Suprapubic skin (tissue), 4 donors: ENCODE measurements around the gene ATAD3B. TPM values are rescaled to one million over a fixed set of nuclear protein-coding genes. Genes with fewer than 3 reads are reported as not detected.
"Not testable (repeated sequence)": the region's sequence is repeated elsewhere in the genome, so short reads cannot be mapped to it uniquely, and the experiment has no call there.

ENCODE experiments used
- DNase-seq, 2 donors: peaks; one replicate each; pipeline ENCODE4 v3.0.0-alpha.2; 2019; ENCODE audit warnings: low spot score in 2 of 2
- H3K27ac ChIP-seq: fragments of 200-600 bp; sonication (generic); one replicate; pipeline ENCODE4 v1.5.1; 2019
- H3K27me3 ChIP-seq: fragments of 200-600 bp; sonication (generic); one replicate; pipeline ENCODE4 v1.5.1; 2019
- H3K36me3 ChIP-seq: fragments of 200-600 bp; sonication (generic); one replicate; pipeline ENCODE4 v1.5.1; 2019
- H3K4me1 ChIP-seq: fragments of 200-600 bp; sonication (generic); one replicate; pipeline ENCODE4 v1.5.1; 2019
- H3K4me3 ChIP-seq: fragments of 200-600 bp; sonication (generic); one replicate; pipeline ENCODE4 v1.5.1; 2019; ENCODE audit warnings: mild to moderate bottlenecking
- H3K9me3 ChIP-seq: fragments of 200-600 bp; sonication (generic); one replicate; pipeline ENCODE4 v1.5.1; 2019
- CTCF ChIP-seq, 2 donors: fragments of 200-600 bp in 1 of 2; fragments of 450-650 bp in 1 of 2; sonication (generic) in 1 of 2; IDR thresholded peaks; one replicate each; pipeline ENCODE4 v1.5.1; 2016 to 2019; ENCODE audit warnings: antibody characterized with exemption in 2 of 2, mild to moderate bottlenecking in 1 of 2, moderate library complexity in 1 of 2
- EP300 ChIP-seq: sonication (generic); formaldehyde crosslinking; IDR thresholded peaks from one replicate; pipeline ENCODE4 v1.6.1; 2017; ENCODE audit warnings: antibody characterized with exemption
- POLR2A ChIP-seq, 2 donors: fragments of 450-650 bp; IDR thresholded peaks; one replicate each; pipeline ENCODE4 v1.6.1; 2017; ENCODE audit warnings: antibody characterized with exemption in 2 of 2, mild to moderate bottlenecking in 2 of 2, moderate library complexity in 2 of 2
- POLR2AphosphoS5 ChIP-seq, 3 donors: sonication (generic); formaldehyde crosslinking; IDR thresholded peaks; one replicate each; pipeline ENCODE4 v1.6.1; 2017; ENCODE audit warnings: antibody characterized with exemption in 3 of 3
- WGBS: methylation state at CpG from one replicate; pipeline ENCODE4 v1.1.5; 2018; 5-methylcytosine and 5-hydroxymethylcytosine counted together
- total RNA-seq, 4 donors: library from RNA; depleted of rRNA; stranded (reverse); fragments of >200 nt; gene quantifications; one replicate each; pipeline ENCODE4 v1.1.0, GENCODE V29; 2016

Gene ATAD3B
- total RNA-seq, 4 donors from 2014 or later, result 18.5 to 71.9 (median 23.7) TPM

- Histone ChIP-seq H3K4me1 (peaks cover 19% of the 10 kb centered on the region), H3K27ac (no peak overlapping the region), H3K4me3 (no peak overlapping the region), H3K9me3 (no peaks in the 10 kb centered on the region), H3K36me3 (peaks cover 44% of the 10 kb centered on the region), H3K27me3 (no peaks in the 10 kb centered on the region)
- TF ChIP-seq POLR2A (IDR thresholded peaks at IDR 0.05), result no peak
- TF ChIP-seq POLR2AphosphoS5 (IDR thresholded peaks at IDR 0.05), result no peak
- TF ChIP-seq EP300, result no peak
- no peak for TF ChIP-seq CTCF (IDR thresholded peaks at IDR 0.05)
- no peak for DNase-seq
- 95% methylated on average over 22 of the region's 22 CpGs for WGBS
Measured at GRCh38 chr1:1477206-1477605, 5.6 kb downstream of the ATAD3B start.

- H3K27ac ChIP-seq, result no peak overlapping the region
- H3K4me3 ChIP-seq, result no peak overlapping the region
- WGBS, result 80% methylated on average over 1 of the region's 42 CpGs
- H3K36me3 ChIP-seq, result peaks cover 67% of the 10 kb centered on the region
- H3K27me3 ChIP-seq, result no peaks in the 10 kb centered on the region
- DNase-seq, result no peak
- no peaks in the 10 kb centered on the region for H3K4me1 ChIP-seq
- no peak for TF ChIP-seq POLR2AphosphoS5 (IDR thresholded peaks at IDR 0.05)
- no peak for TF ChIP-seq POLR2A (IDR thresholded peaks at IDR 0.05)
- TF ChIP-seq EP300, result no peak
- no peak for TF ChIP-seq CTCF (IDR thresholded peaks at IDR 0.05)
- H3K9me3 ChIP-seq, result no peaks in the 10 kb centered on the region
Measured at GRCh38 chr1:1479547-1480487, 8.3 kb downstream of the ATAD3B start.

DNA sequence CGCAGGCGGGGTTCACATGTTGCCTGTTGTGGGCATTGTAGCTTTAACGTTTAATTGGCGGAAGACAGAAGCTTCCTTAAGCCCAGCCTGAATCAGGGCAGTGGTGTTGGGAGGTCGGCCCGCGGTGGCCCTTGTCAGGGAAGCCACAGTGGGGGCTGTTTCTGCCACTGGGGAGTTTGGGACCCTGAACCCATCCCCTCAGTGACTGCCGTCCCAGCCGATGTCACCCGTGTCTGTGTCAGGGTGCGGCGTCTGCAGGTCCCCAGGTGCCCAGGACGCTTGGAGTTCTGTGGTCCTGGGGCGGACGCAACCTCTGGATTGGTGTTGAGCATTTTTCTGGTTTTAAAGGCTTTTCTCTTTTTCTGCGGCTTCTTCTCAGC, 8.9 kb downstream of the ATAD3B start:
- not testable (repeated sequence) for H3K4me3 ChIP-seq, H3K27ac ChIP-seq, H3K4me1 ChIP-seq, DNase-seq, H3K9me3 ChIP-seq, H3K27me3 ChIP-seq
- WGBS, result no CpG with 5 or more reads among the region's 16 CpGs
- H3K36me3 ChIP-seq, result peaks cover 73% of the 10 kb centered on the region

- H3K4me3 ChIP-seq, H3K27ac ChIP-seq, H3K9me3 ChIP-seq, H3K27me3 ChIP-seq, H3K4me1 ChIP-seq, DNase-seq: not testable (repeated sequence)
- H3K36me3 ChIP-seq, result peaks cover 84% of the 10 kb centered on the region
- whole genome bisulfite sequencing, result 100% methylated on average over 5 of the region's 30 CpGs
Measured at GRCh38 chr1:1481811-1482210, 10.2 kb downstream of the ATAD3B start.

DNA sequence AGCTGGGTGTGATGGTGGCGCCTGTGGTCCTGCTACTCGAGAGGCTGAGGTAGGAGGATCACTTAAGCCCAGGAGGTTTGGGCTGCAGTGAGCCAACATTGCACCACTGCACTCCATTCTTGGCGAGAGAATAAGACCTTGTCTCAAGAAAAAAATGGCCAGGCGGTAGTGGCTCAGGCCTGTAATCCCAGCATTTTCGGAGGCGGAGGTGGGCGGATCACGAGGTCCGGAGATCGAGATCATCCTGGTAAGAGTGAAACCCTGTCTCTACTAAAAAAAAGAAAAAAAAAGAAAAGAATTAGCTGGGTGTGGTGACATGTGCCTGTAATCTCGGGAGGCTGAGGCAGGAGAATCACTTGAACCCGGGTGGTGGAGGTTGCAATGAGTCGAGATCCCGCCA, 11.3 kb downstream of the ATAD3B start:
- DNase-seq, result no peak
- 93% methylated on average over 14 of the region's 14 CpGs for WGBS
- H3K27me3 ChIP-seq, result no peaks in the 10 kb centered on the region
- TF ChIP-seq EP300 (no peak), CTCF (IDR thresholded peaks at IDR 0.05) (no peak), POLR2AphosphoS5 (IDR thresholded peaks at IDR 0.05) (no peak), POLR2A (IDR thresholded peaks at IDR 0.05) (no peak)
- no peak overlapping the region for H3K4me3 ChIP-seq
- no peak overlapping the region for H3K27ac ChIP-seq
- peaks cover 84% of the 10 kb centered on the region for H3K36me3 ChIP-seq
- H3K4me1 ChIP-seq, result no peaks in the 10 kb centered on the region
- no peaks in the 10 kb centered on the region for H3K9me3 ChIP-seq

DNA sequence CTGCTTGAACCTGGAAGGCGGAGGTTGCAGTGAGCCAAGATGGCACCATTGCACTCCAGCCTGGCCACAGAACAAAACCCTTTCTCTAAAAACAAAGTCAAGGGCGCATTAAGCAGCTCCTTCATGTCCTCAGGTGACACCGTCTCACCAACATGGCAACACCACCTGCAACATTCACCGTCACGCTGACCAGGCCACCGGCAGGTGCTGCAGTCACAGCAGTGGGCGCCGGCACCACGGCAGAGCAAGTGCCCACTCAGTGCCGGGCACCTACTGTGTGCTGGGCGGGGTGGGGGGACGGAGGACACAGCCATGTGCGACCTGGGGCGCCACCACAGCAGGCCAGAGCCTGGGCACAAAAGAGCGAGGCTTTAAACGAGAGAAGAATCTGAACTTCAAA, 12.1 kb downstream of the ATAD3B start:
- Histone ChIP-seq H3K4me1 (no peaks in the 10 kb centered on the region), H3K27me3 (no peaks in the 10 kb centered on the region), H3K36me3 (peaks cover 85% of the 10 kb centered on the region), H3K9me3 (no peaks in the 10 kb centered on the region), H3K27ac (no peak overlapping the region), H3K4me3 (no peak overlapping the region)
- no peak for DNase-seq
- 89% methylated on average over 14 of the region's 16 CpGs for WGBS
- no peak for TF ChIP-seq POLR2AphosphoS5 (IDR thresholded peaks at IDR 0.05)
- no peak for TF ChIP-seq POLR2A (IDR thresholded peaks at IDR 0.05)
- TF ChIP-seq CTCF (IDR thresholded peaks at IDR 0.05), result no peak
- TF ChIP-seq EP300, result no peak

DNA sequence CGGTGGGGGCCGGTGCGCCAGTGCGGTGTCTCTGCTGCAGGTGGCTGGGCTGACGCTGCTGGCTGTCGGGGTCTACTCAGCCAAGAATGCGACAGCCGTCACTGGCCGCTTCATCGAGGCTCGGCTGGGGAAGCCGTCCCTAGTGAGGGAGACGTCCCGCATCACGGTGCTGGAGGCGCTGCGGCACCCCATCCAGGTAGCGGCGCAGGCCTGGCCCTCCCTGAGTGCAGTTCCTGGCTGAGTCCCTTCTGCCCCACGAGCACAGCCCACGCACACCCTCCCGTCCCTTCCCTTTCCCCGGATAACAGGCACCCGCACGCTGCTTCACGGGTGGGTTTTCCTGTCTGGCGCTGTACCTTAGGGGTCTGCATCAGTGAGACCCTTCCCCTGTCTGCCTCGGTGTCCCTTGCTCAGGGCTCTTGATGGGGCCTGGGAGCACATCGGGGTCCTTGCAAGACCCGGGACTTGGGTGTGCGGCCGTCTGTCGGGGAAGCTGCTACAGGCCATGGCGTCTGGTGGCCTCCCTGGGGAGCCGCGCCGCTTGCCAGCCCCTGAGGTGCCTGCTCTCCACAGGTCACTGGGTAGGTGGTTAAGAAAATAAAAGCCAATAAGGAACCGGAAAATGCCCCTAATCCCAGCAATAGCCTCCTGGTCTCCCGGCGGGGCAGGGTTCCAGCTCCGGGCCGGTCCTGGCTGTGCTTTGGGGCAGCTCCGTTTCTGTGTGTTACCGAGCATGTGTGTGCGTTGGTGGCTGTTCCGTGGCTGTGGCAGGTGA, 13.6 kb downstream of the ATAD3B start:
- not testable (repeated sequence) for H3K27ac ChIP-seq, H3K4me3 ChIP-seq, H3K9me3 ChIP-seq, H3K27me3 ChIP-seq, H3K4me1 ChIP-seq, DNase-seq
- H3K36me3 ChIP-seq, result peaks cover 87% of the 10 kb centered on the region
- WGBS, result 90% methylated on average over 16 of the region's 46 CpGs

GRCh38 chr1:1485755-1486317, 14.3 kb downstream of the ATAD3B start:
- not testable (repeated sequence) for H3K4me3 ChIP-seq, H3K27ac ChIP-seq, H3K4me1 ChIP-seq, H3K9me3 ChIP-seq, H3K27me3 ChIP-seq, DNase-seq
- 99% methylated on average over 12 of the region's 31 CpGs for WGBS
- peaks cover 87% of the 10 kb centered on the region for H3K36me3 ChIP-seq
